Cardiac septum (tissue), 1 donor: ENCODE data around the gene LRRC7. TPM values are rescaled to one million over a fixed set of nuclear protein-coding genes. Genes with fewer than 3 reads are reported as not detected.
"Not testable (repeated sequence)": the region's sequence is repeated elsewhere in the genome, so short reads cannot be mapped to it uniquely, and the experiment has no call there.

Experiments
- DNase-seq: peaks from one replicate; pipeline ENCODE4 v3.0.0-alpha.2; 2020; ENCODE audit warnings: low spot score
- intact Hi-C: fragments of 100-400 bp; cut with DNase I; formaldehyde crosslinking; loops from one replicate; pipeline ENCODE4 v1.14.0; 2022
- total RNA-seq: library from RNA; stranded (reverse); fragmentation: NEBNext Ultra II Directional; extraction: Animal tissue kit (Norgen Biotek cat#: 25700); gene quantifications from one replicate; pipeline ENCODE4 v1.2.1, GENCODE V29; 2021
- donor health status: DM: no; HTN: no; CAD: no.

The LRRC7 gene
- total RNA-seq, 1 donor from 2014 or later = 0.11 TPM

DNA sequence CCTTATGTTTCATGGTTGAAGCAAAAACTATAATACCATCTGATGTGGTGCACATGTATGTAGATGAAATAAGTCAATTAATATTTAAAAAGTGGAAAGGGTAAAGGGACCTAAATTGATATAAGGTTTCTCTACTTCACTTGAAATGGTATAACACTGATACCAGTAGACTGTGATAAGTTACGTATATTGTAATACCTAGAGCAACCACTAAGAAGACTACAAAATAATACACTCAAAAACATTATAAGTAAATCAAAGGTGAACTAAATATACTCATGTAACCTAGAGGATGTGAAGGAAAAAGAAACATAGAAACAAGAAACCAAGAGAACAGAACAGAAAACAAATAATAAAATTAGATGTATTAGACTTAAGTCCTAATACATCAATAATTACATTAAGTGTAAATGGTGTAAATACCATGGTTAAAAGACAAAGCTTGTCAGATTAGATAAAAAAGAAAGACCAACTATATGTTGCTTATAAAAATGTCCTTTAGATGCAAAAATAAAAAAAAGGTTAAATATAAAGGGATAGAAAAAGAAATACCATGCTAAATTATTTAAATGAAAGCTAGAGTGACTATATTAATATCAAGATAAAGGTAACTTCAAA, 118.8 kb downstream of the LRRC7 start:
- no peak for DNase-seq

GRCh38 chr1:69688193-69688592, 120.5 kb downstream of the LRRC7 start:
- no peak for DNase-seq
- intact Hi-C loops = no loop called here

More for the DNA sequence above, 118.8 kb downstream of the LRRC7 start:
- intact Hi-C loops = no loop called here

GRCh38 chr1:69691179-69691578, 123.5 kb downstream of the LRRC7 start:
- DNase-seq = no peak
- intact Hi-C loops = no loop called here

DNA sequence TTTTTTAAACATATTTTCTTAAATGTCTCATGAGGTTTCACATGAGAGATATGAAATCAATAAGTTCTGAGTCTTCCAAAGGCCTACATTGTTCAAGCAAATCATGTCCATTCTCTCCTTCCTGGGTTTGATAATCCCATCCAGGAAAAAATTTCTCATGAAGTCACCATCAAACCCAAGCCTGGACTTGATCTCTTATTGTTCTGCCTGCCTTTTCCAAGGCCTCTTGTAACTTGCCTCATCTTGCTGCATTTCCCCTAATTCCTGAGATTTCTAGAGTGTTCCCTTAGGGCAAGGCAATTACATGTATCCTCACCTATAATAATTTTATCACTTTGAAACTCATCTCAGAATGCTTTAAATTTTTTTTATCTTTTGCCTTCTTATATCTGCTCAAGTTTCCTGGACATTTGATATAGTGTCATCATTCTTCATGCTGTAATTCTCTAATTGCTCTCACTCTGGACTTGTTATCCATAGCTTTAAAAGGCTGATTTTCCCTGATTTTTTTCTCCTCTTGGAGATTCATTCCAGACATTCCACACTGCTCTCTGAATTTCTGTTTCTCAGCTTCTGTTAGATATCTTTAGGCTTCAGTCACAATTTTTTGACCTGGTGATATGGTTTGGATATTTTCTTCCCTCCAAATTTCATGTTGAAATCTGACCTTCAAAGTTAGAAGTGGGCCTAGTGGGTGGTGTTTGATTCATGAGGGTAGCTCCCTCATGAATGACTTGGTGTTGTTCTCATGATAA, 126.4 kb downstream of the LRRC7 start:
- DNase-seq = no peak
- intact Hi-C loops = no loop called here

GRCh38 chr1:69697340-69697739, 129.6 kb downstream of the LRRC7 start:
- DNase-seq = no peak
- intact Hi-C loops = no loop called here

- DNase-seq = no peak
- intact Hi-C loops = no loop called here
Measured at GRCh38 chr1:69700770-69701169, 133.0 kb downstream of the LRRC7 start.

- no peak for DNase-seq
- intact Hi-C loops = no loop called here
Measured at GRCh38 chr1:69702085-69702484, 134.4 kb downstream of the LRRC7 start.

DNA sequence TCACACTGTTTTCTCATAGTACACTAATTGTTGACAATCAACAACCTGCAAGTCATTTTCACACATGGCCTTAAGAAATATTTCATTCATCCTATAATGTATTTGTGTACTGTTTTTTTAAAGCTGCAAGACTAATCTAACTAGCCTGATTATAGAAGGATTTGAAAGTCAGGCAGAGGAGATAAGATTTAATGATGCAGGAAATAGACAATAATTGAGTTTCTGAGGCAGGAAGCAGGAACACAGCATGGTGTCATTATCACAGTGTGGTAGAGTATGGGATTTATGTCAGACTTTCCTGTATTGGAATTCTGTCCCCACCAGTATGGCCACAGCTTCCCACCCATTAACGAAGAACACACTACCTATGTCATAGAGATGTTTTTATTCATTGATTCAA, 138.8 kb downstream of the LRRC7 start:
- no peak for DNase-seq
- intact Hi-C loops = no loop called here

- DNase-seq = no peak
- intact Hi-C loops = no loop called here
Measured at GRCh38 chr1:69707103-69707502, 139.4 kb downstream of the LRRC7 start.

DNA sequence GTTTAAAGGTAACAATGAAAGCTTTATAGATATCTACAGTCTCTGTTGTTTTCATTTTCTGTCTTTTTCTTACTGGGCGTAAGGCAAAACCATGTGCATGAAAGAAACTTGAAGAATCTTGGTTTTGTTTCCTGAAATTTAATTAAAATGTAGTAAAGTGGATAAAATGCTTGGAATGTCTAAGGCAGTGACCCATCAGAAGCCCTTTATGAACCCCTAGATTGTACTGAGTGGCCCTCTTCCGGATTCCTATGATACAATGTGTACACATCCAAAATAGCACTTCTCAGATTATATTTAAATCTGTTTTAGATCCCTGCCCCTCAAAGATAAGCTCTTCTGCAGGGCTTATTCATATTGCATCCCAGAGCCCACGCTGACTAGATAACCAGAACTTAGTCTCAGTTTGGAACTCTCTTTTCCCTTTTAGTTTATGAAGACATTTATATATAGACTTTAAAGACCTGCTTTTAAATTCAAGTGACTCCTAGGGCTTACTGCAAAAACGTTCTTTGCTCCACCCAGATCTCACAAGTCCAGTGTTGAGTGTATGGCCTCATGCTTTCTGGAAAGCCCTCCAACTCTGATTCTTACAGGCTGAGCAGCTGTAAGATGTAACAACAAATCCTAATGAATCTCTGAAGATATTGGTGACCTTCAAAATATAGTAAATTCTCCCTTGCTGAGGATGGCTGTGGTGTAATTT, 142.9 kb downstream of the LRRC7 start:
- DNase-seq = no peak
- intact Hi-C loops = no loop called here

- intact Hi-C loops = no loop called here
- DNase-seq = no peak
Measured at GRCh38 chr1:69711190-69711930, 143.6 kb downstream of the LRRC7 start.

GRCh38 chr1:69717834-69718233, 150.1 kb downstream of the LRRC7 start:
- DNase-seq, intact Hi-C loops: not testable (repeated sequence)

DNA sequence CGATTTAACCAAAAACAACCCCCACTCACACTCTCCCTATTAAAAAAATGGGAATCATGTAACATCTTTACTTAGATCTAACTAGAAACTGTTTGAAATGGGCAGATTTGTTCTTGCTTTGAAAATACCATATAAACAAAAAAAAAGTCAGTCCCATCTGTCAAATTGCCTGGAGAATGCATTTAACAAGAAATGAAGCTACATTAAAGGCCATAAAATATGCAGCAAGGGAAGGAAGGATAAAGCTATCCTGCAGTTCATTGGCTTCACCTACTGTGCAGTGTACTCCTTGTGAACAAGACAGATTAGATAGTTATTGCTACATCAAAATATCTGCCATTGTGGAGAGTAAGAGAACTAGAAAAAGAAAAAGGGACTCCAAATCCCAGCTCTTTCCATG, 160.5 kb downstream of the LRRC7 start:
- no peak for DNase-seq
- intact Hi-C loops = no loop called here

- intact Hi-C loops = no loop called here
- DNase-seq = no peak
Measured at GRCh38 chr1:69733061-69733460, 165.3 kb downstream of the LRRC7 start.

GRCh38 chr1:69737527-69738185, 169.9 kb downstream of the LRRC7 start:
- intact Hi-C loops = no loop called here
- no peak for DNase-seq

DNA sequence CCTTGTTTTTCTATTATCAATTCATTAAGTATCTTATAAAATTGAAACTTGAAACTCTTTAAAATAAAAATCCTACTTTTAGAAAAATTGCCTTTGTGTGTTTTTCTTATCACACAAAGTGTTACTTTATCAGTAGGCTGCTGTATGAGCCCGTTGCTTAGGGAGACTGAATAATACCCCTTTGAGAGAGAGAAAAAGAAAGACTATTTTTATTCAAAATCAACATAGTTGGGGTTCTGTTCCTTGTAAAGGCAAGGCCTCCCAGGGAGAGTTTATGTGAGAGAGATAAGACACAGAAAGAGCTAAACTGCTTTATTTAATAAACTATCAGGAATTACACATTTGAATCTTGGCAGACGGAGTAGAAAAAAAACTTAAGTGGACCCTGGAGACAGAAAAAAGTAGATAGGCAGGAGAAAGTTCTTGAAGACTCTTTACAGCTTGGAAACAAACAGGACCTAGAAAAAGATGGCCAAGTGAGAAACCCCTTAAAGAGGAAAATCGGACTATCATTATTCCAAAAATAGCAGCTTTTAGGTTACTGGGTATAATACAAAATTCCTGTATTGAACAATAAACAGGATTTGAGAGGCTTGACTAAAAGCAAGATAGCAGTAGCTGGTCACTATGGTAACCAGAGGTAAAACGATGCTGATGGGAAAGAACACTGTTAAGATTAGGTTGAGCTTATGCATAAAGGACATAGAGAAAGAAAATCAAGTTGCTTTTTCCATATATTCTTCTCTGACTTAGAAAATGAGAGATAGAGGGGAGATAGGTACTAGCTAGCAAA, 170.9 kb downstream of the LRRC7 start:
- DNase-seq = no peak
- intact Hi-C loops = no loop called here

DNA sequence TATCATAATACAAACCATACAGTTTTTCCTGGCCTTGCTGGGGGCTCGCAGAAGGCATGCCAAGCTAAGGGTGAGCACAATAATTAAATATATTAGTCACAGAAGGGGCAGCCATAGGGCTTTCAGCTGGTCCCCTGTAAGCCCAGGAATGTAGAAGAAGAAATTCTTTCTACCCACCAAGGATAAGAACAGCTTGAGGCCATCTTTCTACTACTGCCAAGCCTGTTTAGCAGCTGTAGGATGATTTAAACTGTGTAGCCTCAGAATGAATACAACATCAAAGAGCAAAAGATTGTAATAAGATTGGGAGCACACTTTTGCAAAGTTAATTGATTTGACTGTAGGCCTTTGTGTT, 171.5 kb downstream of the LRRC7 start:
- DNase-seq = no peak
- intact Hi-C loops = no loop called here

DNA sequence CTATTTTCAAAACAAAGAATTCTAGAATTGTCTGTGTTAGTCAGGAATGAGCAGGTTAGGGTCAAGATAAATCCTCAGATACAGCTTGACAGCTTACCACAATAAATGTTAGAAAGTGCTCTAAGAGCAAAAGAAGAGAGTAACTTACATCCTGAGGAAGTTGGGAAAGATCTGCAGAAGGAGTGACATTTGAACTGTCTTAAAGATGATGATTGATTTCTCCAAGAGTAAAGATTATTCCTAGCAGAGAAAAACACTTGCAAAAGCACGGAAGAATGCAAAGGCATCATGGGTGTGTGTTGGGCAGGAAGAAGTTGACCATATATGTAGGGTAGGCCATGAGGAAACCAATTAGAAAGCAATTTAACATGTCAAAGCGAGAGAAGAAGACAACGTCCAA, 175.4 kb downstream of the LRRC7 start:
- no peak for DNase-seq
- intact Hi-C loops = no loop called here

DNA sequence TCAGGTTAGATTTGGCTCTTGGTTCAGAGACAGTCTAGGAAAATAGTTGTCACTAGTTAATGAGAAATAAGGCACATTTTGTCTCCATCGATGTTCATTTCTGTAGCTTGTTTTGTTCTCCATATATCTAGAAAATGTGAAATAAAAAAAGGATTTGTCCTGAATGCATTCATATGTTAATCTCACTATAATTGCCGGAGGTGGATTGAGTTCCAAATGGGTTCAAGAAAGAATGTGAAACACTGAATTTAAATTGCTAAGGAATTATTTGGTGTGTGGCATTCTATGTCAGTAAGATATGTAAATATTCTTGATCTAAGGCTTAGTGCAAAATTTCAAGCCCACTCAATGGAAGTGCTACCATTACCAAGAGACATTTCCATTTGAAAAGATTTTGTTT, 176.7 kb downstream of the LRRC7 start:
- DNase-seq = no peak
- intact Hi-C loops = no loop called here
